Trophoblast cell (in vitro differentiated cells and primary cell): ENCODE measurements around the gene CCL18.
A peak's percentile ranks its signal among the peaks of the same experiment; 100 is the strongest.
"Not testable (repeated sequence)": the region's sequence is repeated elsewhere in the genome, so short reads cannot be mapped to it uniquely, and the experiment has no call there.

Experiments used
- DNase-seq, 2 donors: peaks; one replicate each; pipeline ENCODE4 v3.0.0-alpha.2; 2016
- H2AFZ ChIP-seq: 2 replicates; pipeline ENCODE4 v1.6.1; 2013; ENCODE audit warnings: low read length, moderate library complexity, mild to moderate bottlenecking; ENCODE audit not compliant: insufficient read depth, poor library complexity
- H2AK5ac ChIP-seq: 2 replicates; pipeline ENCODE4 v1.6.1; 2013; ENCODE audit warnings: mild to moderate bottlenecking, low read length
- H2BK120ac ChIP-seq: 2 replicates; pipeline ENCODE4 v1.6.1; 2013; ENCODE audit warnings: low read length, mild to moderate bottlenecking, moderate library complexity; ENCODE audit not compliant: insufficient read depth, poor library complexity
- H2BK12ac ChIP-seq: 2 replicates; pipeline ENCODE4 v1.6.1; 2013; ENCODE audit warnings: mild to moderate bottlenecking, low read length, moderate library complexity
- H2BK5ac ChIP-seq: 2 replicates; pipeline ENCODE4 v1.6.1; 2013; ENCODE audit warnings: low read length, low read depth, moderate library complexity, mild to moderate bottlenecking; ENCODE audit not compliant: poor library complexity
- H3K14ac ChIP-seq: 2 replicates; pipeline ENCODE4 v1.6.1; 2013; ENCODE audit warnings: mild to moderate bottlenecking, low read length
- H3K18ac ChIP-seq: 2 replicates; pipeline ENCODE4 v1.6.1; 2013; ENCODE audit warnings: mild to moderate bottlenecking, low read length
- H3K23ac ChIP-seq: 2 replicates; pipeline ENCODE4 v1.6.1; 2013; ENCODE audit warnings: low read length
- H3K27ac ChIP-seq: 2 replicates; pipeline ENCODE4 v1.5.1; 2013; ENCODE audit warnings: low read depth, mild to moderate bottlenecking, inconsistent platforms, low read length, moderate library complexity
- H3K27me3 ChIP-seq: 2 replicates; pipeline ENCODE4 v1.6.1; 2013; ENCODE audit warnings: inconsistent platforms, mild to moderate bottlenecking, low read length, moderate library complexity; ENCODE audit not compliant: insufficient read depth
- H3K36me3 ChIP-seq, 2 experiments: 1 replicate in 1 of 2; 2 replicates in 1 of 2; pipeline ENCODE4 v1.6.1; 2013; ENCODE audit warnings: low read length in 2 of 2, mild to moderate bottlenecking in 2 of 2, moderate library complexity in 1 of 2; ENCODE audit not compliant: insufficient read depth in 2 of 2, control insufficient read depth in 1 of 2
- H3K4ac ChIP-seq: 2 replicates; pipeline ENCODE4 v1.6.1; 2013; ENCODE audit warnings: low read depth, mild to moderate bottlenecking, low read length, moderate library complexity
- H3K4me1 ChIP-seq, 2 experiments: 1 replicate in 1 of 2; 2 replicates in 1 of 2; pipeline ENCODE4 v1.6.1; 2013; ENCODE audit warnings: low read length in 2 of 2, mild to moderate bottlenecking in 2 of 2, moderate library complexity in 1 of 2; ENCODE audit not compliant: insufficient read depth in 2 of 2, control insufficient read depth in 1 of 2
- H3K4me2 ChIP-seq: 2 replicates; pipeline ENCODE4 v1.6.1; 2013; ENCODE audit warnings: inconsistent platforms, mild to moderate bottlenecking, low read length, moderate library complexity
- H3K4me3 ChIP-seq: 2 replicates; pipeline ENCODE4 v1.5.1; 2013; ENCODE audit warnings: mild to moderate bottlenecking, low read depth, low read length, inconsistent platforms
- H3K79me1 ChIP-seq: one replicate; pipeline ENCODE4 v1.6.1; 2013; ENCODE audit warnings: low read length
- H3K79me2 ChIP-seq: 2 replicates; pipeline ENCODE4 v1.6.1; 2013; ENCODE audit warnings: low read length, mild to moderate bottlenecking; ENCODE audit not compliant: control insufficient read depth, insufficient read depth, poor library complexity
- H3K9ac ChIP-seq: 2 replicates; pipeline ENCODE4 v1.6.1; 2013; ENCODE audit warnings: mild to moderate bottlenecking, low read length
- H3K9me3 ChIP-seq: 2 replicates; pipeline ENCODE4 v1.6.1; 2013; ENCODE audit warnings: low read depth, mild to moderate bottlenecking, control low read depth, inconsistent platforms, low read length; ENCODE audit not compliant: insufficient read depth
- H4K12ac ChIP-seq: 2 replicates; pipeline ENCODE4 v1.6.1; 2013; ENCODE audit warnings: low read depth, mild to moderate bottlenecking, low read length, moderate library complexity
- H4K8ac ChIP-seq: 2 replicates; pipeline ENCODE4 v1.6.1; 2013; ENCODE audit warnings: low read depth, mild to moderate bottlenecking, low read length, moderate library complexity
- H4K91ac ChIP-seq: one replicate; pipeline ENCODE4 v1.6.1; 2013; ENCODE audit warnings: low read depth, mild to moderate bottlenecking, low read length, moderate library complexity
- WGBS: extraction: QIAGEN DNeasy Blood & Tissue Kit; methylation state at CpG from one replicate; pipeline ENCODE4 v1.1.7; 2013; ENCODE audit warnings: missing lambda C conversion rate; ENCODE audit not compliant: insufficient read length, insufficient coverage; ENCODE audit errors: extremely low coverage; 5-methylcytosine and 5-hydroxymethylcytosine counted together

CCL18 gene

GRCh38 chr17:36099004-36099403 is 34.9 kb downstream of the CCL18 start:
- H2BK5ac ChIP-seq, H2AFZ ChIP-seq, H3K9ac ChIP-seq, H3K79me2 ChIP-seq, H3K79me1 ChIP-seq, H3K23ac ChIP-seq, H3K4ac ChIP-seq, H4K91ac ChIP-seq, H3K36me3 ChIP-seq, H2BK120ac ChIP-seq, H3K9me3 ChIP-seq, H3K4me1 ChIP-seq, H4K8ac ChIP-seq, H3K27ac ChIP-seq, H2AK5ac ChIP-seq, H2BK12ac ChIP-seq, H3K18ac ChIP-seq, H3K4me3 ChIP-seq, H3K14ac ChIP-seq, H4K12ac ChIP-seq, DNase-seq, H3K27me3 ChIP-seq, H3K4me2 ChIP-seq: not testable (repeated sequence)
- WGBS: no CpG with 5 or more reads among the region's 1 CpG

- H3K4me2 ChIP-seq: not testable (repeated sequence)
- DNase-seq: peak in 1 of 2 donors; percentile 28
- no CpG with 5 or more reads among the region's 6 CpGs for WGBS
Observed at GRCh38 chr17:36103401-36103975, 39.4 kb downstream of the CCL18 start, which contains the start of gene CCL4. Gene CCL4, plus strand, starts transcription at chr17:36103827. Its CDS starts 79 bp downstream, at chr17:36103906.

GRCh38 chr17:36104246-36104645 is 40.2 kb downstream of the CCL18 start:
- H3K36me3 ChIP-seq, H2BK120ac ChIP-seq, H3K9ac ChIP-seq, H3K27ac ChIP-seq, H3K79me2 ChIP-seq, H3K14ac ChIP-seq, H3K4me3 ChIP-seq, H3K4me1 ChIP-seq, H3K4me2 ChIP-seq, H2AFZ ChIP-seq, H4K12ac ChIP-seq, H4K8ac ChIP-seq, H3K9me3 ChIP-seq, DNase-seq, H2BK12ac ChIP-seq, H4K91ac ChIP-seq, H2AK5ac ChIP-seq, H3K18ac ChIP-seq, H3K79me1 ChIP-seq, H3K4ac ChIP-seq, H3K27me3 ChIP-seq, H3K23ac ChIP-seq, H2BK5ac ChIP-seq: not testable (repeated sequence)
- no CpG with 5 or more reads among the region's 7 CpGs for WGBS

More at GRCh38 chr17:36103401-36103975, 39.4 kb downstream of the CCL18 start, which contains the start of gene CCL4:
- not testable (repeated sequence) for H3K36me3 ChIP-seq, H2AK5ac ChIP-seq, H2BK120ac ChIP-seq, H3K27me3 ChIP-seq, H2BK12ac ChIP-seq, H3K79me2 ChIP-seq, H2BK5ac ChIP-seq, H4K12ac ChIP-seq, H4K8ac ChIP-seq, H2AFZ ChIP-seq, H3K4me1 ChIP-seq, H3K14ac ChIP-seq, H4K91ac ChIP-seq, H3K9ac ChIP-seq, H3K18ac ChIP-seq, H3K4me3 ChIP-seq, H3K4ac ChIP-seq, H3K79me1 ChIP-seq, H3K9me3 ChIP-seq, H3K23ac ChIP-seq, H3K27ac ChIP-seq

- Histone ChIP-seq H3K4me1 (no peaks in the 10 kb centered on the region), H4K12ac (no peak overlapping the region), H3K36me3 (no peaks in the 10 kb centered on the region), H2BK5ac (no peak overlapping the region), H2AK5ac (no peak overlapping the region), H2BK120ac (no peak overlapping the region), H3K4me3 (no peak overlapping the region), H3K79me2 (no peaks in the 10 kb centered on the region), H3K4ac (no peak overlapping the region), H3K27me3 (no peaks in the 10 kb centered on the region), H3K14ac (no peak overlapping the region), H3K18ac (no peak overlapping the region), H3K9ac (no peak overlapping the region), H2AFZ (no peak overlapping the region), H2BK12ac (no peak overlapping the region), H3K9me3 (no peaks in the 10 kb centered on the region), H3K27ac (no peak overlapping the region), H3K4me2 (no peak overlapping the region), H3K79me1 (no peaks in the 10 kb centered on the region), H3K23ac (no peak overlapping the region), H4K8ac (no peak overlapping the region), H4K91ac (no peak overlapping the region)
- no CpG with 5 or more reads among the region's 4 CpGs for WGBS
- DNase-seq: no peak
Observed at GRCh38 chr17:36104701-36105181, 40.7 kb downstream of the CCL18 start.
